ENCODE data around the gene YIF1A. TPM values are rescaled to one million over a fixed set of nuclear protein-coding genes. Genes with fewer than 3 reads are reported as not detected.

The YIF1A gene
- polyA plus RNA-seq, 1 of the 3 experiments (the other 2 are of a cell fraction), result 123 TPM

- TF ChIP-seq PBX3 (IDR thresholded peaks at IDR 0.05) (no peak), GABPA (IDR thresholded peaks at IDR 0.05; ENCODE audit: low read depth) (no peak), MEF2A (IDR thresholded peaks at IDR 0.05; ENCODE audit: borderline replicate concordance, low read depth) (no peak), FOXJ3 (CRISPR knock-in tag; IDR thresholded peaks at IDR 0.05) (no peak), GATA2 (CRISPR knock-in tag; IDR thresholded peaks at IDR 0.05) (no peak), TCF12 (IDR thresholded peaks at IDR 0.05) (peak; percentile 10; the same call in 1 of the 2 replicates), USF2 (IDR thresholded peaks at IDR 0.05; ENCODE audit: borderline replicate concordance, low read depth, low read length) (no peak), CTCF (IDR thresholded peaks at IDR 0.05) (no peak; the same call in 1 of the 2 replicates)
Observed at GRCh38 chr11:66267379-66268243, 21.3 kb downstream of the YIF1A start (continued).

- Histone ChIP-seq H3F3A (replicated peaks; ENCODE audit: insufficient read depth) (peaks cover 16% of the 10 kb centered on the region), H3K27me3 (ENCODE audit: insufficient read depth) (no peaks in the 10 kb centered on the region), H2AFZ (ENCODE audit: low read depth) (no peak overlapping the region), H3K9me3 (no peaks in the 10 kb centered on the region), H4K20me1 (ENCODE audit: insufficient read depth) (no peaks in the 10 kb centered on the region; the same call in 1 of the 2 replicates), H3K79me2 (ENCODE audit: insufficient read depth) (peaks cover 34% of the 10 kb centered on the region), H3K27ac (ENCODE audit: low read depth in 2 of 2, low read length in 1 of 2) (peak overlapping the region; percentile 75 to 84), H3K36me3 (replicated peaks in 1 of 2; ENCODE audit: control insufficient read depth in 1 of 2, insufficient read depth in 2 of 2, low read length in 1 of 2) (peaks cover 10 to 44% of the 10 kb centered on the region in 2 experiments), H3K4me2 (peak overlapping the region; percentile 96), H3K9ac (peak overlapping the region; percentile 8; the same call in 1 of the 2 replicates), H3K4me1 (ENCODE audit: control insufficient read depth in 1 of 2, insufficient read depth in 2 of 2, low read depth in 1 of 2, low read length in 1 of 2) (peaks cover 11 to 14% of the 10 kb centered on the region in 2 experiments; a peak in 2 of 4 replicates), H3K9me2 (no peaks in the 10 kb centered on the region), H3K4me3 (ENCODE audit: low read depth in 2 of 2, low read length in 1 of 2) (peak overlapping the region; percentile 72 to 89)
- ChIA-PET POLR2A (interaction anchor here (0.6 to 2.3 kb wide), 9 partner anchors 8 to 105 kb away, joined by 3 to 8 read pairs (median 6); partner anchors contain the start of genes RIN1 and YIF1A), CTCF (interaction anchor here (1.0 to 9.4 kb wide), 10 partner anchors 13 to 199 kb away, joined by 3 to 111 read pairs (median 4); partner anchors contain the start of genes CNIH2, RIN1 and YIF1A)
- TF ChIP-seq RFX5 (IDR thresholded peaks at IDR 0.05; ENCODE audit: low read length) (no peak), CTCF (IDR thresholded peaks at IDR 0.05) (peak; percentile 22), TAF1 (IDR thresholded peaks at IDR 0.05; ENCODE audit: borderline replicate concordance, low read depth, low read length) (no peak), SIN3A (IDR thresholded peaks at IDR 0.05; ENCODE audit: borderline replicate concordance, low read depth, low read length) (no peak)
- DNase-seq, result no peak
- WGBS (ENCODE audit: low lambda C conversion rate), result 41% methylated on average over 13 of the region's 13 CpGs
Observed at GRCh38 chr11:66267039-66267378, 21.9 kb downstream of the YIF1A start.

Measured in SK-N-SH (cell line).